ENCODE measurements around the gene RFC1. TPM values are rescaled to one million over a fixed set of nuclear protein-coding genes. Genes with fewer than 3 reads are reported as not detected.

RFC1 gene
- total and polyA plus RNA-seq, 9 of the 15 experiments (the other 6 are each of a cell fraction or from before 2014, with no cell fraction given): 16.8 to 85.6 (median 45.2) TPM

- TF ChIP-seq ZHX1 (conservative IDR thresholded peaks at IDR 0.05; ENCODE audit: low read length) (no peak), FOXA3 (CRISPR knock-in tag; conservative IDR thresholded peaks at IDR 0.05 in 1 of 2, IDR thresholded peaks at IDR 0.05 in 1 of 2) (no peak), CREM (IDR thresholded peaks at IDR 0.05; ENCODE audit: low read depth) (peak; percentile 48; the same call in 1 of the 2 replicates), MEF2A (IDR thresholded peaks at IDR 0.05; ENCODE audit: control insufficient read depth, low read depth, low read length) (0 out of 2 replicates have a peak, but pooled peaks have one; percentile 43), HLTF (IDR thresholded peaks at IDR 0.05) (no peak), DPF2 (IDR thresholded peaks at IDR 0.05) (peak; percentile 81), POLR2AphosphoS5 (IDR thresholded peaks at IDR 0.05; ENCODE audit: control insufficient read depth, insufficient read depth, low read depth, low read length) (peak; percentile 78), HCFC1 (IDR thresholded peaks at IDR 0.05; ENCODE audit: low read depth, low read length) (no peak), CBFA2T2 (conservative IDR thresholded peaks at IDR 0.05) (peak; percentile 77), JUND (IDR thresholded peaks at IDR 0.05; ENCODE audit: borderline replicate concordance, low read depth, low read length) (peak; percentile 30; the same call in 1 of the 2 replicates), JUND (tag; IDR thresholded peaks at IDR 0.05; ENCODE audit: borderline replicate concordance, low read depth, low read length) (no peak), POLR2A (conservative IDR thresholded peaks at IDR 0.05) (peak; percentile 57; the same call in 1 of the 2 replicates), ZNF274 (IDR thresholded peaks at IDR 0.05; ENCODE audit: borderline replicate concordance, low read depth, low read length) (no peak), MNT (conservative IDR thresholded peaks at IDR 0.05) (peak; percentile 25 to 51; a peak in 2 of 4 replicates), TBL1XR1 (IDR thresholded peaks at IDR 0.05; ENCODE audit: low read length in 2 of 2) (0 out of 4 replicates have a peak, but pooled peaks of 1 of the 2 experiments have one; percentile 41), CREB1 (IDR thresholded peaks at IDR 0.05) (0 out of 2 replicates have a peak, but pooled peaks have one; percentile 15), CREB1 (CRISPR knock-in tag; IDR thresholded peaks at IDR 0.05) (no peak), PTBP1 (IDR thresholded peaks at IDR 0.05; ENCODE audit: low read depth, low read length) (no peak), TBP (optimal IDR thresholded peaks at IDR 0.05; ENCODE audit: low read depth, low read length) (peak; percentile 69), TEAD4 (IDR thresholded peaks at IDR 0.05; ENCODE audit: low read length) (peak; percentile 77), TEAD4 (CRISPR knock-in tag; IDR thresholded peaks at IDR 0.05; ENCODE audit: borderline replicate concordance) (no peak), PATZ1 (CRISPR knock-in tag; IDR thresholded peaks at IDR 0.05; ENCODE audit: borderline replicate concordance) (no peak), CHD1 (IDR thresholded peaks at IDR 0.05; ENCODE audit: low read length) (no peak), EGR1 (conservative IDR thresholded peaks at IDR 0.05) (no peak)
Observed at GRCh38 chr4:39305912-39306677, 60.1 kb downstream of the RFC1 start (continued).
